ENCODE measurements around the gene NR1I3.
"Not testable (repeated sequence)": the region's sequence is repeated elsewhere in the genome, so short reads cannot be mapped to it uniquely, and the experiment has no call there.

DNA sequence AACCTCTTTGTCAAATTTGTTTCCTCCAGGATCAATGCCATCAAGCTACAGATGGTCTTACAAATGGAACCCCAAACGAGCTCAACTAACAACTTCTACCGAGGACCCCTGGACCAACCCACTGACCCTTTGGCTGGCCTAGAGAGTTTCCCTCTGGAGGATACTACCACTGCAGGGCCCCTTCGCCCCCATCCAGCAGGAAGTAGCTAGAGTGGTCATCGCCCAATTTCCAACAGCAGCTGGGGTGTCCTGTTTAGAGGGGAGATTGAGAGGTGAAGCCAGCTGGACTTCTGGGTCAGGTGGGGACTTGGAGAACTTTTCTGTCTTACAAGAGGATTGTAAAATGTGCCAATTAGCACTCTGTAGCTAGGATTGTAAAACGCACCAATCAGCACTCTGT lies 19.1 kb upstream of the NR1I3 start:
- TF ChIP-seq TAF1 (CRISPR knock-in tag; IDR thresholded peaks at IDR 0.05); CREB3 (CRISPR knock-in tag; IDR thresholded peaks at IDR 0.05); ZNF576 (CRISPR knock-in tag; IDR thresholded peaks at IDR 0.05); TOPORS (CRISPR knock-in tag; IDR thresholded peaks at IDR 0.05); ZNF549 (CRISPR knock-in tag; IDR thresholded peaks at IDR 0.05); RXRA (CRISPR knock-in tag; IDR thresholded peaks at IDR 0.05); FOXK2 (IDR thresholded peaks at IDR 0.05); ZMAT3 (CRISPR knock-in tag; conservative IDR thresholded peaks at IDR 0.05); ZNF354B (CRISPR knock-in tag; IDR thresholded peaks at IDR 0.05); SMC3 (IDR thresholded peaks at IDR 0.05; ENCODE audit: low read length): not testable (repeated sequence)
